Measurements from ENCODE around the gene RNF217. TPM values are rescaled to one million over a fixed set of nuclear protein-coding genes. Genes with fewer than 3 reads are reported as not detected.

The RNF217 gene
- polyA plus RNA-seq, 1 experiment: 18.6 TPM

DNA sequence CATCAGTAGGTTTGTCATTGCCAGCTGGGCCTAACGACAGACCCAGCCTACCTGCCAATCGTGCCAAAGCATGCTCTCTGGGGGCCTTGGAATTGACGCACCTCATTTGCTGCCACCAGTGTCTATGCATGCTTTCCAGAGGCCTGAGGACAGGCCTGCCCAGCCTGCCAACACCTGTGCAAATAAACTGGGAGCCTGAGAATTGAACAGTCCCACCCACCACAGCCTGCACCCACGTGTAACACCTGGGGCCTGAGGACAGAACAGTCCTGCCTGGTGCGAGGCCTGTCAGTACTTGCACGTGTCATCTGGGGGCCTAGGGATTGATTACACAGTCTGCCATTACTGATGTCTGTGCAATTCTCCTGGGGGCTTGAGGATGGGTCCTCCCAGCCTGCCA, 6.2 kb upstream of the RNF217 start:
- ChIA-PET CTCF (no interaction called here), POLR2A (no interaction called here)

DNA sequence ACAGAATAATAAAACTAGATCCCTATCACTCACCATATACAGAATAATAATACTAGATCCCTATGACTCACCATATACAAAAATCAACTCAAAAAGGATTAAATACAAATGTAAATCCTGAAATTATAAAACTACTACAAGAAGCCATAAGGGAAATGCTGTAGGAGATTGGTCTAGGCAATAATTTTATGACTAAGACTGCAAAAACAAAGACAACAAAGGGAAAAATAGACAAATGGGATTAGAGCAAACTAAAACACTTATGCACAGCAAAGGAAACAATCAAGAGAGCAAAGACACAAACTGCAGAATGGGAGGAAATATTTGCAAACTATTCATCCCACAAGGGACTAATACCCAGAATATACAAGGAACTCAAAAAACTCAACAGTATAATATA, 4.1 kb upstream of the RNF217 start:
- no peak for DNase-seq (ENCODE audit: low read depth)
- ChIA-PET CTCF (no interaction called here), POLR2A (no interaction called here)
- H3K27me3 ChIP-seq (ENCODE audit: control insufficient read depth, insufficient read depth, low read length): no peaks in the 10 kb centered on the region
- TF ChIP-seq, protein P1, sequence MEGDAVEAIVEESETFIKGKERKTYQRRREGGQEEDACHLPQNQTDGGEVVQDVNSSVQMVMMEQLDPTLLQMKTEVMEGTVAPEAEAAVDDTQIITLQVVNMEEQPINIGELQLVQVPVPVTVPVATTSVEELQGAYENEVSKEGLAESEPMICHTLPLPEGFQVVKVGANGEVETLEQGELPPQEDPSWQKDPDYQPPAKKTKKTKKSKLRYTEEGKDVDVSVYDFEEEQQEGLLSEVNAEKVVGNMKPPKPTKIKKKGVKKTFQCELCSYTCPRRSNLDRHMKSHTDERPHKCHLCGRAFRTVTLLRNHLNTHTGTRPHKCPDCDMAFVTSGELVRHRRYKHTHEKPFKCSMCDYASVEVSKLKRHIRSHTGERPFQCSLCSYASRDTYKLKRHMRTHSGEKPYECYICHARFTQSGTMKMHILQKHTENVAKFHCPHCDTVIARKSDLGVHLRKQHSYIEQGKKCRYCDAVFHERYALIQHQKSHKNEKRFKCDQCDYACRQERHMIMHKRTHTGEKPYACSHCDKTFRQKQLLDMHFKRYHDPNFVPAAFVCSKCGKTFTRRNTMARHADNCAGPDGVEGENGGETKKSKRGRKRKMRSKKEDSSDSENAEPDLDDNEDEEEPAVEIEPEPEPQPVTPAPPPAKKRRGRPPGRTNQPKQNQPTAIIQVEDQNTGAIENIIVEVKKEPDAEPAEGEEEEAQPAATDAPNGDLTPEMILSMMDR (IDR thresholded peaks at IDR 0.05; ENCODE audit: insufficient read depth, low read depth, low read length): no peak
- H3K4me3 ChIP-seq (ENCODE audit: low read depth, low read length): no peak overlapping the region
- H3K36me3 ChIP-seq (ENCODE audit: control insufficient read depth, insufficient read depth, low read length): no peaks in the 10 kb centered on the region; the same call in 1 of the 2 replicates

More for the DNA sequence above, 6.2 kb upstream of the RNF217 start:
- no peak for DNase-seq (ENCODE audit: low read depth)
- no peaks in the 10 kb centered on the region for H3K36me3 ChIP-seq (ENCODE audit: control insufficient read depth, insufficient read depth, low read length)
- H3K4me3 ChIP-seq (ENCODE audit: low read depth, low read length): no peak overlapping the region
- H3K27me3 ChIP-seq (ENCODE audit: control insufficient read depth, insufficient read depth, low read length): no peaks in the 10 kb centered on the region
- TF ChIP-seq, protein P1 (IDR thresholded peaks at IDR 0.05; ENCODE audit: insufficient read depth, low read depth, low read length): no peak

DNA sequence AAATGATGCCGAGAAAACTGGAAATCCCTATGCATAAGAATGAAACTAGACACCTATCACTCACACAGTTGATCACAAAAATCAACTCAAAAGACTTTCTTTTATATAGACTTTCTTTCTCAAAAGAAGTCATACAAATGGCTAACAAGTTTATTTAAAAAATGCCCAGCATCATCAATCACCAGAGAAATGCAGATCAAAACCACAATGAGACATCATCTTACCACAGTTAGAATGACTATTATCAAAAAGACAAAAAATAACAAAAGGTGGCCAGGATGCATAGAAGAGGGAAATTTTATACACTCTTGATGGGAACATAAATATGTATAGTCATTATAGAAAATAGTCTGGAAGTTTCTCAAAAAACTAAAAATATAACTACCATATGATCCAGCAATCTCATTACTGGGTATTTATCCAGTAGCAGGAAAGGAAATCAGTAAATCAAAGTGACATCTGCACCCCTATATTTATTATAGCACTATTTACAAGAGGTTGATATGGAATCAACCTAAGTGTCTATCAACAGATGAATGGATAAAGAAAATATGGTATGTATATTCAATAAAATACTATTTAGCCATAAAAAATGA, 3.4 kb upstream of the RNF217 start:
- no peaks in the 10 kb centered on the region; the same call in 1 of the 2 replicates for H3K36me3 ChIP-seq (ENCODE audit: control insufficient read depth, insufficient read depth, low read length)
- DNase-seq (ENCODE audit: low read depth): no peak
- POLR2A ChIA-PET: no interaction called here
- CTCF ChIA-PET: no interaction called here
- H3K4me3 ChIP-seq (ENCODE audit: low read depth, low read length): no peak overlapping the region
- no peaks in the 10 kb centered on the region for H3K27me3 ChIP-seq (ENCODE audit: control insufficient read depth, insufficient read depth, low read length)
- TF ChIP-seq, protein P1 (IDR thresholded peaks at IDR 0.05; ENCODE audit: insufficient read depth, low read depth, low read length): no peak

DNA sequence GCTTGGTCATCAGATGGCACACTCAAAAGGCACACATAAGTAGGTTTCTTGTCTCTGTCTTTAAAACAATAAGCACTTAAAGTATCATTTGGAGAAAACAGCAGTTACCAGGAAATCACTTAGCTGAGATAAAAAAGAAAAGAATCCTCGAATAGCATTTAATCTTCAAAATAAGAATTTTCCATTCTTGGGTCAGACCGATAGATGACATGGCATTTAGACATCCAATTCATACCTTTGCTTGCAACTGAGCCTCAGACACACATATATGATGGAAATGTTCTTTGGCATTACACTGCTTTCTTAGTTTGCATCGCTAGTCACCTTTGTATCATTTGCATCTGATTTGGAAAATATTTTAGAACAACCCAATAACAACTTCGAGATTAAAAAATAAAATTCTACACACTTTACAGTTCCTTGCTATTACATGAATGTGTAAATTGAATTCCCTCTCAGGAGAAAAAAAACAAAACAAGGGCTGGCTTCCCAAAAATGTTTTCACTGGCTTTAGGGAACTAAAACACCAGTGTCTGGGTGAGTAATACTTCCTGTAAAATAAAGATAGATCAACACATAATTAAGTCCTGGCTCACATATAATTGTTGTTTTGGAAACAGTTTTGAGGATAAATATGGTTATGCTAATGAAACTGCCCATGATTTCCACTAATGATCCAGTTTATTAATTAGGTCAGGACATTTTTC, 1.3 kb upstream of the RNF217 start:
- POLR2A ChIA-PET: no interaction called here
- Histone ChIP-seq H3K27me3 (ENCODE audit: control insufficient read depth, insufficient read depth, low read length) (no peaks in the 10 kb centered on the region), H3K36me3 (ENCODE audit: control insufficient read depth, insufficient read depth, low read length) (no peaks in the 10 kb centered on the region; the same call in 1 of the 2 replicates), H3K4me3 (ENCODE audit: low read depth, low read length) (peak overlapping the region; percentile 71)
- no peak for DNase-seq (ENCODE audit: low read depth)
- CTCF ChIA-PET: interaction anchor here (1.1 kb wide), 1 partner anchor 153 kb away, joined by 3 read pairs; no protein-coding TSS in a partner anchor
- TF ChIP-seq, protein P1 (IDR thresholded peaks at IDR 0.05; ENCODE audit: insufficient read depth, low read depth, low read length): no peak

DNA sequence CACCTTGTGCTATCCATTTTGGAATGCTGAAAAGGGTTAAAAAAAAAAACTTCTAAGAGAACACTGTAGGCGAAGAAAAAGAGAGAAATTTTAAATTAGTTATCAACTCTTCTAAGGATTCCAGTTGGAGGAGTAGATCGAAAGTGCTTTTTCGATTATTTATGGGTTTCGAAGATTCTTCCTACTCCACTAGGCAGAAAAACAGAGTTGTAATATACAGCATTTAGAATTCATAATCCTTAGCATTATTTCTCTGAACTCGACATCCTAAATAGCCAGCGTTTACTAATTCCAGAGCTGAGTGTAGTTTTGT, 817 bp upstream of the RNF217 start:
- POLR2A ChIA-PET: no interaction called here
- Histone ChIP-seq H3K27me3 (ENCODE audit: control insufficient read depth, insufficient read depth, low read length) (no peaks in the 10 kb centered on the region), H3K4me3 (ENCODE audit: low read depth, low read length) (peak overlapping the region; percentile 71), H3K36me3 (ENCODE audit: control insufficient read depth, insufficient read depth, low read length) (no peaks in the 10 kb centered on the region; the same call in 1 of the 2 replicates)
- DNase-seq (ENCODE audit: low read depth): no peak
- TF ChIP-seq, protein P1 (IDR thresholded peaks at IDR 0.05; ENCODE audit: insufficient read depth, low read depth, low read length): no peak
- CTCF ChIA-PET: interaction anchor here (1.1 kb wide), 1 partner anchor 153 kb away, joined by 3 read pairs; no protein-coding TSS in a partner anchor

Measured in BJ (cell line).